Adrenal gland (tissue), 5 donors: ENCODE measurements around the gene PPP1R12A.

ENCODE experiments used
- POLR2A ChIP-seq, 2 donors: fragments of 450-650 bp; IDR thresholded peaks; one replicate each; pipeline ENCODE4 v1.6.1; 2017; ENCODE audit warnings: antibody characterized with exemption in 2 of 2, mild to moderate bottlenecking in 2 of 2, moderate library complexity in 1 of 2
- TF ChIP-seq, protein P1 (sequence below), 6 experiments: fragments of 450-650 bp in 4 of 6; fragments of 200-600 bp in 2 of 6; sonication (generic) in 1 of 6; IDR thresholded peaks; 1 replicate in 5 of 6; 2 replicates in 1 of 6; pipeline versions ENCODE4 v1.5.1 to v1.8.0; 2016 to 2021; ENCODE audit warnings: antibody characterized with exemption in 6 of 6, mild to moderate bottlenecking in 2 of 6, moderate library complexity in 1 of 6
- donor health status: DM: no; HTN: no; CAD: no.

DNA sequence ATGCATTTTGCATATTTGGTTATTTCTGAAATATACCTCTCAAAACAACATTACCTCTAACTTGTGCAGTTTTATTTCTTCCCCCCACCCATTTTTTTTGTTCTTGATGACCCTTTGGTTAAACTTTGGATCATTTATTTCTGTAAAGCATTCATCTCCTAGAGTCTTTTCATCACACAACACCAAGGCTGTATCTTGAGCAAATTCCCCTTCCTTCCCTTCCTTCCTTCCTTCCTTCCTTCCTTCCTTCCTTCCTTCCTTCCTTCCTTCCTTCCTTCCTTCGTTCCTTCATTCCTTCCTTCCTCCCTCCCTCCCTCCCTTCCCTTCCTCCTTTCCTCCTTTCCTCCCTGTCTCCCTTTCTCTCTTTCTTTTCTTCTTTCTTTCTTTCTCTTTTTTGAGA is 43.8 kb upstream of the PPP1R12A start:
- TF ChIP-seq, protein P1, sequence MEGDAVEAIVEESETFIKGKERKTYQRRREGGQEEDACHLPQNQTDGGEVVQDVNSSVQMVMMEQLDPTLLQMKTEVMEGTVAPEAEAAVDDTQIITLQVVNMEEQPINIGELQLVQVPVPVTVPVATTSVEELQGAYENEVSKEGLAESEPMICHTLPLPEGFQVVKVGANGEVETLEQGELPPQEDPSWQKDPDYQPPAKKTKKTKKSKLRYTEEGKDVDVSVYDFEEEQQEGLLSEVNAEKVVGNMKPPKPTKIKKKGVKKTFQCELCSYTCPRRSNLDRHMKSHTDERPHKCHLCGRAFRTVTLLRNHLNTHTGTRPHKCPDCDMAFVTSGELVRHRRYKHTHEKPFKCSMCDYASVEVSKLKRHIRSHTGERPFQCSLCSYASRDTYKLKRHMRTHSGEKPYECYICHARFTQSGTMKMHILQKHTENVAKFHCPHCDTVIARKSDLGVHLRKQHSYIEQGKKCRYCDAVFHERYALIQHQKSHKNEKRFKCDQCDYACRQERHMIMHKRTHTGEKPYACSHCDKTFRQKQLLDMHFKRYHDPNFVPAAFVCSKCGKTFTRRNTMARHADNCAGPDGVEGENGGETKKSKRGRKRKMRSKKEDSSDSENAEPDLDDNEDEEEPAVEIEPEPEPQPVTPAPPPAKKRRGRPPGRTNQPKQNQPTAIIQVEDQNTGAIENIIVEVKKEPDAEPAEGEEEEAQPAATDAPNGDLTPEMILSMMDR (IDR thresholded peaks at IDR 0.05) = no peak
- TF ChIP-seq POLR2A (IDR thresholded peaks at IDR 0.05) = no peak
